IPS DF 4.7 (cell line): ENCODE measurements around the gene KRT23.
A peak's percentile ranks its signal among the peaks of the same experiment; 100 is the strongest.

Experiments
- DNase-seq: peaks from one replicate; pipeline ENCODE4 v3.0.0-alpha.2; 2013; ENCODE audit warnings: low spot score; ENCODE audit errors: extremely low read depth

Gene KRT23

DNA sequence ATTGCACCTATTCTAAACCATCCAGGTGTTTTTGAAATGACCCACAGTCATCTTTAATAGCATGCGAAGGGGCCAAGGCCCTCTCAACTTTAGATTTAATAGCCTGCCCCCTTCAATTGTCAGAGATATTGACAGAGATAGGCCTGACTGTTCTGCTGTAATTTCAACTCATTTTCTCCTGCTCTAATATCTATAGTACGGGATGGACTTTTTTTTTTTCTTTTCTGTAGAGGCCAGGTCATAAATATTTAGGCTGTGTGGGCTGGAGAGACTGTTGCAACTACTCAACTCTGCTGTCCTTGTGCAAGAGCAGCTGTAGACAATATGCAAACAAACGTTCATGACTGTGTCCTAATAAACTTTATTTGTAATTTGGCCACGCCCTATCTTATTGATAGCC is 27.7 kb downstream of the KRT23 start:
- DNase-seq: no peak

DNA sequence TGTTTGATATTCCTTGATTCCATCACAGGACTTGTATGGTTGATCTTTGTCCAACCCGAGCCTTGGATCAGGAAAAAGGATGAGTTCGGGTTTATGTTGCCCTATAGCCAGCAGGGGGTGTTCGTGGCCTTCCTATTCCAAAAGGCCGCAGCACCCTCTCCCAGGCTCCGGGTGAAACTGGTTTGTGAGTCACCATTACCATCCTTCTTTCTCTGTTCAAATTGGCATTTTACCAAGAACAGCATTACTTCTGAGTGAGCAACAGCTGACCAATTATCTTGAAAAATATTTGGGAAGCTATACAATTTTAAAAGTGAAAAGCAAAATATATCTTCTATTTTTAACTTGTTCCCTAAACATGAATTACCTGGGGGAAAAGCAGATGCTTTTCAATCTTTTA is 28.1 kb downstream of the KRT23 start:
- DNase-seq: peak; percentile 41

DNA sequence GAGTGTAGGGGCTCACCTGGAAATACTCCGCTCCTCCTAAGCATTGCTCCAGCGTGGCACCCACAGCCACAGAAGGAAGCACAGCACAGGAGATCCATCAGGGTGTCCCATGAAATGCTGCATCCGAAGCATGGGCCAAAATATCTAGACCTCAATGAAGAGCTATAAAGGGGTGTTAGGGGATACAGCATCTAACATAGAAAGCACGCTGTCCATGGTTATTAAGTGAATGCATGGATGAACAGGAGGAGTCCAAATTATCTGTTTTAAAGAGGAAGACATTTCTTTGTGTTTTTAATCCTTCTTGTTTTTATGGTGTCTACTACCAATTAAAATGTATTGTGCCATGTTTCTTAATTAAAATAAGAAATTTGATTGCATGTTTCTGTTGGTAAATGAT is 30.8 kb downstream of the KRT23 start:
- DNase-seq: no peak

DNA sequence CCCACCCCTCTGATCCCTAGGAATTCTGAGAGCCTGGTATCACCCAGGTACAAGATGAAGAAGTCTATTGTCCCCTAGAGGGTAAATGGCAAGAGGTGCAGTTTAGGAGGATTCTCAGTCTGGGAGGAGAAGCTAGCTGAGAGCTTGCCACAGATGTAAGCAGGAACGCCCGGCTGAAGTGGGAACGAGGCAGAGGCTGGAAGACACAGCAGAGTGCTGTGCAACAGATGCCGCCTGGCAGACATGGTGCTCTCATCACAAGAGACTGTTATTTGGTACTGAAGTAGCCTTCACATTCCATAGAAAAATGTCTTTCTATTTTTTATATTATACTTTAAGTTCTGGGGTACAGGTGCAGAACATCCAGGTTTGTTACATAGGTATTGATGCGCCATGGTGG is 32.1 kb downstream of the KRT23 start:
- no peak for DNase-seq

DNA sequence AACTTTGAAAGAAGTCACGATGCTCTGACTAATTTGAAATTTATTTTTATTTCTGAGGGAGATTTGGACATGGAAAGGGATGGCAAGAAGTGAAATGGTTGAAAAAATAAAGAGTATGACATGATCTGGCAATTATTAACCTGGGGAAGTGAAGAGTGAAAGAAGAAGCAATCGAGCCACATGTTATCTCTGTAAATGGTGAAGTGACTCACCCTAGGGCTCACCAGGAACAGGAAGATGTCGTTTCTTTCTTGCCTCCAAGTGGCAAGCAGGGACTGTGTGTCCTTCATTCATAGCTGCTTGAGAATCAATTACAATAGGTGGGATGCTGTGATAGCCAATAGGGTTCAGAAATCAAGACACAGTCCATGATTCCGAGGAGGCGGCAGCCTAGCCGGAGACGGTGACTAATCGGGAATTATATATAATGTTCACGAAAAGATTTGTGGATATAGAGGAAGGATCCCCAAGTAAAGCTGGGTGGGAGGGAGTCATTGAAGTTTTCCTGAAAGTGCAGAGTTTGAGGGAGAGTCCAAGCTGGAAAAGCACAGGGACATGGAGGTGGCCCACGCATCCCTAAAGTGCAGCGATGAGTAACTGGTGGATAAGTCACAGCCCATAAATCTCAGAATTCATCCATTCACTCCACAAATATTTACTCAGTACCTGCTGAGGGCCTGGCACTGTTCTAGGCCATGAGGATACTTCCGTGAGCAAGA is 34.2 kb downstream of the KRT23 start:
- no peak for DNase-seq

DNA sequence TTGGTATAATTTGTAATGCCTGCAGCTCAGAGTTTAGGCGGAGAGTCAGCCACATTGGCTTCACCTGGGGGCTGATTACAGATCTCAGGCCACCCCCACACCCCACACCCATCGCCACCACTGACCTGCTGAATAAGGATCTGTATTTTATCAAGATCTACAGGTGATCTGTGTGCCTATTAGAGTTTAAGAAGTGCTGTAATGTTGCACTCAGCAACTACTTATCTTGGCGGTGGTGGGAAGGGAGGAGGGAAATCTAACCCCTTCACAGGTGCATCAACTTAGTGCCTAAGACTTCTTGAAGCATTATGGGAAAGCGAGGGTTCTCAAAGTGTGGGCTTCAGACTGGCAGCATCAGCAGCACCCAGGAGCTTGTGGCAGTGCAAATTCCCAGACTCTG is 34.9 kb downstream of the KRT23 start:
- DNase-seq: no peak

DNA sequence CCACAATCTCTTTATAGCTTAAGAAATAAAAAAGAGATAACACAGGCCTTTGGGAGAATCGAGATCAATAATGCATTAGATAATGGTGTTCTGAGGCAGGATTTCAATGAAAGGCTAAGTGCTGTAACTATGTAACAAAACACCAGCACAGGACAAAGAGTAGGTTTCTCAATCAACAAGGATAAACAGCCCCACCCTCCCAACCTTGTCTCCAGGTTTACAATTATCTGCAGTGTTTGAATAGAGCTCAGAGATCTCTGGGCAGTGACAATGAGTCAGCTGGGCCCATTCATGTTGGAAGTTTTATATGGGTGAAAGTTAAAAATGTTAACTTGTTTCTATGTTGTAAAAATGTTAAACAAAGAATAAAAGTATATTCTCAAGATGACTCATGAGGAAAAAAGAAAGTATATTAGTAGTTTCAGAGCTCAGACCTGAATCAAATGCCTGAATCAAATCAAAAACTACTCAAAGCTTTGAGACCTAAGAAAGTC is 35.4 kb downstream of the KRT23 start:
- no peak for DNase-seq

DNA sequence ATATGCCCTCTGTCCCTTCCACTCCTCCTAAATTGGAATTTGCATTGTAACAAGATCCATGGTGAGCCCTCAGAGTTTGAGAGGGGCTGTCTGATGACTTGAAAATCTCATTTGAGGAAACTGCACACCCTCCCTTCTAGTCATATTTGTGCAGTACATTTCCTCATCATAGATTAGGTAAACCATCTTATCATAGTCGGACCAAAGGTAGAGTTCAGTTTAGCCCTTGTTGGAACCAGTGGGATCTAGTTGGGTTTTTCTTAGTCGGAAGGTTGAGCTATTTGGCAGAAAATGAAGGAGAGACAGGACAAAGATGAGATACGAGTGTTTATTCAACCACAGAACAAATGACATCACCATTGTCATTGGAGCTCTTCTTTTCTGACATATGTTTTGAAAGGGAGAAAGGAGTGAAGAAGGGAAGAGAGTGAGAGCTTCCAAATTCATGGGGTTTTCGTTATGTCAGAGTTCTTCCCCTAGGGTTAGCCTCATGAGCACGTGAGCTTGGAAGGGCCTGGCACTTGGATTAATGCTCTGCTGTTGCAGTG is 36.6 kb downstream of the KRT23 start:
- DNase-seq: no peak

DNA sequence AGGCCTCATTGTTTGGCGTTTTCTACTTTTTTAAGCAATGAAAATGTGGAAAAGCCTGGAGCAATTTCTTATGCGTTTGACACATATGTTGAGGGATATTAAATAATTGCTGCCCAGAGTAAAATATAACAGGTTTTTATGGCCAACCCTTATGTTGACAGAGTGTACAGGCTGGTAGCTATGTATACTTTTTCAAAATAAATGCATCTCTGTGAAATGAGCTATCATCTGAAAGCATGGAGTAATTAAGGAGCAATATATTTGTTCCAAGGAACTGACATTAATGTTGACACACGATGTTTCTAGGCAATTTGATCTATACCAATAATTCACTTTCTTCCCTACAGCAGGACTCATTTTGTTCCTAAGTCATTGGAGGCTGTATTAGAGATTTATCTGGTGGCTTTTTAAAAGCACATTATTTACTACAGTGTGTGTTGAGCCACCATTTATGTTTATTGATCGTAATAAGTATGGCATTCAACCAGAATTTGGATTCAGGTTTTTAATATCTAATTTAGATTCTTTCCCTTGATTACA is 40.5 kb downstream of the KRT23 start:
- no peak for DNase-seq

DNA sequence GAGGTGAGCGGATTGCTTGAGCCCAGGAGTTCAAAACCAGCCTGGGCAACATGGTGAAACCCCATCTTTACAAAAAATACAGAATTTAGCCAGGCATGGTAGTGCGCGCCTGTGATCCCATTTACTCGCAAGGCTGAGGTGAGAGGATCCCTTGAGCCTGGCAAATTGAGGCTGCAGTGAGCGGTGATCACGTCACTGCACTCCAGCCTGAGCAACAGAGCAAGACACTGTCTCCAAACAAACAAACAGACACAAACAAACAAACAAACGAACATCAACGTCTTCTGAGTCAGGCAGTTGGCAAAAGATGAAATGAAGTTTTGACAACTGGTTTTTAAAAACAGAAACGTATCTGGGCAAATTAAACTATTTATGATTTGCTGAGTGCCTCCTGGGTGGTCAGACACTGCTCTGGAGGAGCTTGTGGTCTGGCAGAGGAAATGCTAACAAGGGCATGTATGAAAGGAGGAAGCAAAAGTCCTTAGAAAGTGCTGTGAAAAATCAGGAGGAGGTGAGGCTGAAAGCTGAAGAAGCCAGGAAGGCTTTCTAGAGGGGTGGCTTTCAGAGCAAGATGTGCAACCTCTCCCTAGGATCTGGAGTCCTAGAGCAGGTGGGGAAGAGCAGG is 42.2 kb downstream of the KRT23 start:
- no peak for DNase-seq

DNA sequence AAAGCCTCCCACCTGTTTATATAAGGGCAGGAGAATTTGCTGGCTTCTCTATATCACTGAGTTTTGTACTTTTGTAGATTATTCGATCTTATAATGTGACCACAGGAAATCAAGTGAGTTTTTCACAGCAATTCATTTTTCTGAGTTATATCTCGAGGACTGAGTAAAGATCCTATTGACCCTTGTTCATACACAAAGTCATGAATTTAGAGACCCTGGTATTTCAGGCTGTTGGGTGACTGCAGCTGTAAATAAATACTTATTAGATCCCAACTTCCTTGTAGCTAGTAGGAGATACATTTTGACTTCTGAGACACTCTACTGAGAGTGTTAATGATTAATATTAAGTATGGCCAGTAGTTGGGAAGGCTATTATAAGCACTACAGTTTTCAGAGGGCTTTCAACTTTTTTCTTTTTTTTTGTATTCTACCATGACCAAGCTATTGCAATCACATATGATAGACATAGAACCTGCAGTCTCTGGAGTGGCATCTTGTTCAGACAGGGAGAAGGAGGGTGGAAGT is 49.2 kb downstream of the KRT23 start:
- DNase-seq: no peak

DNA sequence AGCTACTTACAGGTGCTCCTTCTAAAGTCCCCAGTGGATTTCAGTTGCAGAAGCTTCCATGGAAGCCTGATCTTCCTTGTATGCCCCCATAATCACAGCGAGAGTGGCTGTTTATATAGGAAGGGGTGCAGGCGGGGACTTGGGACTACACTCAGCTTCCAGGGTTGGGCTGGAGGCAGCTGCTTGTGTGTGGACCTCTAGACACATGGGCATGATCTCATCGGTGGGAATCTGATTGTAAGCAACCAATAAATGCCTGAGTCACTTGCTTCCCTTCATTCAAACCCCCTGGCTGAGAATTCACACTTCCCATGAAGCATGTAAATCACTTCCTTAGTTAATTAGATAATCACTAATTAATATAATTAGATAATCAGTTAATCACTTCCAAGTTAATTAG is 51.4 kb downstream of the KRT23 start:
- DNase-seq: no peak

DNA sequence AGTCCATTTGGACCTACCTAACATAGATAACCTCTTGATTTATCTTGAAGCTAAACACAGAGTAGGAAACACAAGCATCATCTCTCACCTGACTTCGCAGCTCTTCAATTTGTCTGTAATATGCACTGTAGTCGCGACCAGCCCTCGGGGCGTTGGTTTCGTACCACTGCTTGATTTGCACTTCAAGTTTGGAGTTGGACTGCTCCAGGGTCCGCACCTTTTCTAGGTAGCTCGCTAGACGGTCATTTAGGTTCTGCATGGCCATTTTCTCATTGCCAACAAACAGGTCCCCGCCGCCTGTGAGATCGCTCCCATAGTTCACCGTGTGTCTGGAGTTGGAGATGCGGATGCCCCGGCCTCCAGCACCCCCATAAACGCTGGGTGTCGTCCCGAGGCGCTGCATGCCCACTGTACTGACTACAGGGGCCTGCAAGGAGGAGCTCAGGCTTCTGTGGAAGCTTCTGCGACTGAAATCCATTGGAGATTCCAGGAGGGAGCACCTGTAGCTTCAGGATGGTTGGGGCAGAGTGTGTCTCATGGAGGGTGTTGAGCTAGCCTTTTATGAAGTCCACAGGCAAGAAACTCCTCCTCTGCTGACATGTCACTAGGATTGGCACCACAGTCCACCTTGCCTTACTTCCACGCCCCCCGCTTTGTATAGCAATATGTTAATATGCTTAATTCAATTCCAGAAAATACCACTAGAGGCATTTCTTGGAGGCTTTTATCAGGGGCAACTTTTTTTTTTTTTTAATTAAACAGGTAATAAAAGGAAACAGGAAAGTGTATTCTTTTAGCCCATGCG is 52.5 kb downstream of the KRT23 start, which contains the start of gene KRT20:
Gene KRT20, minus strand, starts transcription at position 535 of the 805 bp plus-strand sequence. Its CDS starts 57 bp downstream, at position 478.
- DNase-seq: no peak

DNA sequence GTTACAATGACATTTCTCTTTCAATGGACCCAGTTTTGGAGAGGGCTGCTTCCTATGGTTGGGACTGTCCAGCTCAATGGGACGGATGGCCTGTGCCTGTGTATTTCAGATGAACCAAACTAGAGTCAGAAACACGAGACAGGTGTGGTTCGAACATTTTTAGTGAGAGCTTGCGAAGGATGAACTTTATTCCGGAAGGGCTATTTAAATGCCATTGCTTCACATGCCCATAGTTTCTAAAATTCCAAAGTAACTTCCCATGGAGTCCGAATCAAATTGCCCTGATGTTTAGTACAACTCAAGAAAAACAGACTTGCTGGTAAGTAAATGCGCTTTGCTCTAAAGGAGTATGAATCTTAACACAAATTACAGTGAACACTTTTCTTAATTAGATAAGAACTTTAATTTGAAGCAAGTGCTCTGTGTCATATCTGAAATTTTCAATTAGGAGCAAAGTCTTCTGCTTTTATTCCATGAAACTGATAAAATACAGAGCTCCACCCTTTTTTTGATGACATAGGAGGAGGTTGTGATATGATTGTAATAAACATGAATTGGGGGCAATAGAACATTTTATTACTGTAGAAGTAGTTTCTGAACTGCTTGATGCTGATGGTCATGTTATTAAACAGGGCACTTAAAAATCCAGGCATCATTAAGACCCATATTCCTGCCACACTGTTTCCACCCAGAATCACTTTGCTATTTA is 53.7 kb downstream of the KRT23 start:
- DNase-seq: no peak

DNA sequence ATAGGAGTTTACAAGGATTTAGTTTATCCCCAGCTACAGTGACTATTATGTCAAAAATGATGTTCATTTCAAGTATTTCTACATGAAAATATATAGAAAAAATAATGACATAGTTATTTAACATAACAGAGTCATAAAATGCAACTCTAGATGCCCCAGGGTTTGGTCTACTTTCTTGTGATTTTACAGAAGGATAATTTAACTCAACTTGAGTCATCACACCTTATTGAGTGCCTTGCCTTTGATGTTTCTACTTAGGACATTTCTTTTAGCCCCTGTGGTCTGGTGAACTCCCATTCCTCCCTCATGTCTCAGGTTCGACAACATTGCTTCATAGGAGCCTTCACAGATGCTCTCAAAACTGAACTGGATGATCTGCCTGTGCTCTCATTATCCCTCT is 54.4 kb downstream of the KRT23 start:
- no peak for DNase-seq

DNA sequence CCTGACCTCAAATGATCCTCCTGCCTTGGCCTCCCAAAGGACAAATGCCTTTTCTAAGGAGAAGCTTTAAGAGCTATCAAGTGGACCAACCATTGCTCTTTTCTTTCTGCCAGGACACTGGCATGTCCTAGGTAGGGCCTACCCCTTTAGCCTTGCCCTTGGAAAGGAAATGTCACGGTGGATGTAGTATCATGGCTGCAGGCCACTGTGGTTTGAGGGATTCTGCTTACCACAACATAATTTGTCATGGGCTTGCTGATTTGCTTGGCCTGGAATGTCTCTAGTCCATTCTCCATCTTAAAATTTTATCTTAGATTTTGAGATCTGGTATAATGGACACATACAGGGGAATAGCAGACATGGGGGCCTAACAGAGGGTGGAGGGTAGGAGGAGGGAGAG is 58.4 kb downstream of the KRT23 start:
- DNase-seq: no peak

DNA sequence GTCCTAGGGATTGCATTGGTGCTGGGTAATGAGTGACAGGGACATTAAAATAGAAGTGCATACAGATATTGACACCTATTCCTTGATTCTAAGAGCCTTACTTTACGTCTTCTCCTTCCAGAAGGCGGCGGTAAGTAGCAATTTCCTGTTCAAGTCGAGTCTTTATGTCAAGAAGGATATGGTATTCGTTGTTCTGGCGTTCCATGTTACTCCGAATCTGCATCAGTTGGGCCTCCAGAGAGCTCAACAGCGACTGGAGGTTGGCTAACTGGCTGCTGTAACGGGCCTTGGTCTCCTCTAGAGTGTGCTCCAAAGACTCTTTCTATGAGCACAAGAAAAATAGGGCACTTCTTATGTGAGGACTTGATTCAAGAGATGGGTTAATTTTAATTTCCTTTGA is 59.4 kb downstream of the KRT23 start:
- DNase-seq: no peak

DNA sequence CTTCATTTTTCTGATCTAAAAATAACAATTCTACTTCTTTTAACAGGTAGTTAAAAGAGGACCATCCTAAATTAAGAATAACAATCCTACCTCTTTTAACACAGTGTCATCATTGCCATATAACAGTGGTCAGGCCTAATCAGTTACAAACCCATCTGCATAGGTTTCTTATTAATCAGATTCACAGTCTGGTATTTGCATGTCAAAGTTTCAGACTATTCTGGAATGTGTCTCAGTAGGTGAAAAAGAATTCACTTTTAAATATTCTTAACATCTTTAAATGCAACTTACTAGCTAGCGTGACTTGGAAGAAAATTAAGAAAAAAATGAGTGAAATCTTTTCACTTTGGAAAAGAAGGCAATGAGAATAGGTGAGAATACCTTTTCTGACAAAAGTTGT is 63.6 kb downstream of the KRT23 start:
- DNase-seq: no peak

DNA sequence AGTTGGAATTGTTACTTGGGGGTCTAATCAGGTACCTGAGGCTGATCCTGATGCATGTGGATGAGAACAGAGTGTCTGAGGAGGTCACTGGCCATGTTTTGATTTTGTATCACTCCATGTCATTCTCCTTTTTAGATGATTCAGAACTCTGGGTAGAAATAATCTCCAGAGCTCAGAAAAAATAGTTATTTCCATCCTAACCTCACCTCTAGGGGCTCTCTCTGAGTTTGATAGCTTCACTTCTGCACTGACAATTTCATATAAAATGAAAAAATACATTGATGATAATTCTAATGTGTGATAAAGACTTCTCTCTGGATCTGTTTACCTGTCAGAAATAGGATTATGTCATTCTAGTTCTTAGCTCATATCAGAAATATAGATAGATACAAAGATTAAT is 64.2 kb downstream of the KRT23 start:
- no peak for DNase-seq
